HG03066 (cell line): ENCODE measurements around the gene SMIM5.

Source experiments
- ATAC-seq: cut with Tn5 transposase; IDR thresholded peaks from one replicate; pipeline ENCODE4 v1.9.1; 2021; ENCODE audit warnings: low read depth; ENCODE audit not compliant: unreplicated experiment

The SMIM5 gene

DNA sequence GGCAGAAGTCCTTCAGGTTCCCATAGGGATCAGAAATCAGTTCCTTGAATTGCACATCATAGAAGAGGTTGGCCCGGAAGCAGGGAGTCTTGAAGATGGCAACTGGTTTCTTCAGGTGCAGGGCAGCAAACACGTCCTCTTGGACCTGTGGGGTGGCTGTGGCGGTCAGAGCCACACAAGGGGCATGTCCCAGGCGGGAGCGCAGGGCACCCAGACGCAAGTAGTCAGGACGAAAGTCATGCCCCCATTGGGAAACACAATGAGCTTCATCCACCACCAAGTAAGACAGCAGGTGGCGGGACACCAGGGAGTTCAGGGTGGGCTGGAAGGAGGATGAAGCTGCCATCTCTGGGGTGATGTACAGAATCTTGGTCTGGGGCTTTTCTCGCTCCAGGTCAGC is 29.3 kb downstream of the SMIM5 start:
- ATAC-seq, result no peak

DNA sequence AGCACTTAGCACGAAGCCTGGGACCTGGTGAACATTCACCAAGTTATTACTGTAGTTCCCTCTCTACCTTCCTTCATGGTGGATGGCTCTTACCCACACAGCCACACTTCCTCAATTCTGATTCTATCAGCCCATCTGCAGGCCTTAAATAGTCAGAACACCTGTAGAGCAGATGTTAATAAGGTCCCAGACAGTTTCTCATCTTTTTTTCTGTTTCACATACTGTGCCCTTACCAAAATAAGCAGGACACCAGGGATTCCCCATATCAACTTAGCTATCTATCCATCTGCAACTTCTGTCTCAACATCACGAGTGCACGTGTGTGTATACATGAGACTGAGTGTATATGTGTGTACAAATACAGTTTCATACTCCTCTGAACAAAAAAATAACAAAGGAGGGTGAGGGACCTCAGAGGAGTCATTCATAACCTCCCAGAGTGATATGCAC is 30.9 kb downstream of the SMIM5 start:
- ATAC-seq, result peak; percentile 62

DNA sequence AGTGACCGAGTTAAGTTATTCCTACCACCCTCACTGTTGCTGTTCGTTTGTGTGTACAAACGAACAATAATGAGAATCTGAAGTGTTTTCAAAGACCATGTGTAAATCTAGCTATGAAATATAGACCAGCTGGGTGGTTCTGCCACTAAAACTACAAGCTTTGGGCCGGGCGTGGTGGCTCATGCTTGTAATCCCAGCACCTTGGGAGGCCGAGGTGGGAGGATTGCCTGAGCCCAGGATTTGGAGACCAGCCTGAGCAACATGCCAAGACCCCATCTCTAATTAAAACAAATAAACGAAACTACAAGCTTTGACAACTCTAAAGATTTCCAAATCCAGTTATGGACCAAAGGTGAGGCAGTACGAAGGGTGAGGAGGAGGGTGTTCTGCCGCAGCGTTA is 32.7 kb downstream of the SMIM5 start:
- ATAC-seq, result no peak

DNA sequence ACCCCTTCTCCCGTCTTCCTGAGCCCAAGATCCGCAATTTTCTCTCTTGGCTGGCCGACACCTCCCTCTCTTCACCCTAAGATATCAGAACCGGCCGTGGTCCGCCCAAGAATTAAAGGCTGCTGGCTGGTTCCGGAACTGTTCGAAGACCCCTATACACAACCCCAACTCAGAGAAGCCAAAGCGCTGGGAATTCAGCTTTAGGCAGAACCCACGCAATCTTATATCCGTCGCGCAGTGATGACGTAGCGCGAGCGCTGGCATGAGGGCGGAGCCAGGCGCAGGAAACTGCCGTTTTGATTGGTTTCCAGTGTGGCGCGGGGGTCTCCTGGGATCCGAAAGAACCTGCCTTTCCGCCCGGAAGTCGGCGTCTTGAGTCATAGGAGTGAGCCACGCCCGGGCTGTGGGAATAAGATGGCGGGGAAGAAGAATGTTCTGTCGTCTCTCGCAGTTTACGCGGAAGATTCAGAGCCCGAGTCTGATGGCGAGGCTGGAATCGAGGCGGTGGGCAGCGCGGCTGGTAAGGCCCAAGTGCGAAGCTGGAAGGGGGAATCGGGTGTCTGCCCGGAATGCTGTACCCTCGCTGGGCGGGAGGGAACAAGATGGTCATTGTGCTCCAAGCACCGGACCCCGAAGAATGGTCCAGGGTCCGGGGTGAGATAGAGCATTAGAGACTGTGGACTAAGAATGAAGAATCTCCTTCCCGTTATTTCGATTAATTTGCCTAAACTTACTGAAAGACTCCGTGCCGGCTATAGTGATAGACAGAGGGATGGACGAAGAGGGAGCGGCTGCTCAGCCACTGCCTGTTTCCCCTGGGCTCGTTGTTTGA is 33.9 kb downstream of the SMIM5 start, which contains the start of the genes RECQL5 and SAP30BP:
TSS of gene RECQL5 (minus strand) at position 196 of the 832 bp plus-strand sequence. CDS start 597 bp downstream, outside the sequence.
TSS of gene SAP30BP (plus strand) at position 380 of the 832 bp plus-strand sequence. CDS start at position 415, 35 bp downstream.
- peak; percentile 69 for ATAC-seq

DNA sequence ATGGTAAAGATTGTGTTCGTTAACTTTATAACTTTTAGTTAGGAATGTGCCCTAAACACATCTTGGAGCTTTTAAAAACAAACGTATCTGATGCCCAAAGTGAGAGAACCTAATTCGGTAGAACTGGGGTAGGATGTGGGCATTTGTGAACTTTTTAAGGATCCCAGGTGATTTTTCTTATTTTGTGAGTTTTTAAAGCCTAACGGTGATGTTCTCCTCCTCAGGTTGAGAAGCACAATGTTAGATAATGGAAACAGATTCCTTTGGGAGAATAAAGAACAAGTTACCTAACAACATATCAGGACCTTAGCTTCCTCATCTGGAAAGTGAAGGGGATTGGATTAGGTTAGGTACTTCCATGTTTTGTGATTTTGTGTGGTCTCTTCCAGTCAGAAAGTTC is 34.6 kb downstream of the SMIM5 start:
- no peak for ATAC-seq

DNA sequence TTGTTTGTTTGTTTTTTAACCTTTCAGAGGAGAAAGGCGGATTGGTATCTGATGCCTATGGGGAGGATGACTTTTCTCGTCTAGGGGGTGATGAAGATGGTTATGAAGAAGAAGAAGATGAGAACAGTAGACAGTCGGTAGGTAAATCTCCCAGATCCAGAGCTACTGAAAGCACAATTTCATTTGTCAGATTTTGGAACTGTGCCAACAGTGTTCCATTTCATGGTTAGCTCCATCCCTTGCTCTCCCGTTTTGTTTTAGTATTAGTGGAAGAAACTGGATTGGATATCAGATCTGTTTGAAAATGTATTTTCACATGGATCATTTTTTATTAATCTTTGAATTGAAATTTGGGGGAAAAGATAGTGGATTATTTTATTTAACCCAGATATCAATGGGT is 35.3 kb downstream of the SMIM5 start:
- no peak for ATAC-seq

DNA sequence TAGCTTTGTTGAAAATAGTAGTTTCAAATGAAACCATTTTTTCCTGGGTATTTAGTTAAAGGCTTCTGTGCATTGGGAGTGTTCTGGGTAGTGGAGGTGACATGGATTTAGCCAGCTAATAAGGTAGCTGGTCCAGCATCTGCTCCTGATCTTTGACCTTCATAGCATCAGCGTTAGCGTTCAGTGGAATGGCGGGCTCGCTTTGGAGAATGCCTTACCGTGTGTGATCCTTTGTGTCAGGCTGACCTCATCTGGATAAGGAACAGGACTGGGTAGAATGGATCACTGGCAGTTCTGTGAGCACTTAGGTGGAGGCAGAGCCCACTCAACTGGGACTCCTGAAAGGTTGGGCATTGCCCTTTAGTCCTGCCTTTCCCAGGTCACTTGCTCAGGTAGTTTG is 37.6 kb downstream of the SMIM5 start:
- no peak for ATAC-seq

DNA sequence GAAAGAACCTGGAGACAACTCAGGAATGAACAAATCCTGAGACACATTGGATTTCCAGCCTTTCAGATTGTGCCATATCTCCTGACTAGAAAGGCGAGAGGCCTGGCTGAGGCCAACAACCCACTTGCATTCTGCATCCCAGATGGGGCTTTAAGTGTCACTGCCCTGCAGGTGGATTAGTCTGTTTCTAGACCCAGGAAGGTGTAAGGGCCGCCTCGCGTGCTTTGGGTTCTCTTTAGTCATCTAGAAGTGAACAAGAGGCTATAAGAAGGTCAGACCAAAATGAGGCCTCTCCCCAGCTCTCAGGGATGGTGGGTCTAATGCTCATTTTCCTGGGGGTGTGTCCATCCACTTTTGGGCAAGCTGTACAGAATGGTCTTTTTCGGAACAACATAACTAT is 38.8 kb downstream of the SMIM5 start:
- ATAC-seq, result no peak

DNA sequence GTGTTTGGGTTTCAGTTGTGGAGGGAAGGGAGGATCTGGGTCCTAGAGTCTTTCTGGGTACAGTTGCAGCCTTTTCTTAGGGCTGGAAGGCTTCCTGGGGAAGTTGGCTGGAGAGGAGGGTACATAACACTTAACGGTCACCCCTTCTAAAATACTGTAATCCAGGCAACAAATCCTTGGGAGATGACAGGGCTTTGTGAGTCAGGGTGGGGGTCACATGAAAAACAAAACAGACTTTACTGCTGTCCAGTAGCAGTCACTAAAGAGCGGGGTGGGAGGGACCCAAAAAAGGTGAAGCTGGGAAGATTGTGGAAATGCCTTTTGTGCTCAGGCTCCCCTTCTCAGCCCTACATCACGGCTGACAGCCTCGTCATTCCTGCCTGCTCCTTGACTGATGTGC is 40.3 kb downstream of the SMIM5 start:
- ATAC-seq, result no peak

DNA sequence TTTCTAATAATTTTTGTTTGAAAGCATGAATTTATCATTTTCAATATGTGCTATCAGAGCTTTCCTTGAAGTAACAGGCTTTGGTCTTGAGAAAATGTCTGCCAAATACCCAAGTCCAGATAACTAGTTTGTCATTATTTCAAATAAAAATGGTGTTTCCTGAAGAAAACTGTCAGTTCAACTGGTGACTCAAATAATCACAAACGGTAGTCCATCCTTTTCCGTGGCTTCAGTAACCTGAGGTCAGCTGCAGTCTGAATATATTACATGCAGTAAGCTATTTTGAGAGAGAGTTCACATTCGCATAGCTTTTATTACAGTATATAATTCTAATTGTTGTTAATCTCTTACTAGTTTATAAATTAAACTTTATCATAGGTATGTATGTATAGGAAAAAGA is 43.2 kb downstream of the SMIM5 start:
- ATAC-seq, result no peak

DNA sequence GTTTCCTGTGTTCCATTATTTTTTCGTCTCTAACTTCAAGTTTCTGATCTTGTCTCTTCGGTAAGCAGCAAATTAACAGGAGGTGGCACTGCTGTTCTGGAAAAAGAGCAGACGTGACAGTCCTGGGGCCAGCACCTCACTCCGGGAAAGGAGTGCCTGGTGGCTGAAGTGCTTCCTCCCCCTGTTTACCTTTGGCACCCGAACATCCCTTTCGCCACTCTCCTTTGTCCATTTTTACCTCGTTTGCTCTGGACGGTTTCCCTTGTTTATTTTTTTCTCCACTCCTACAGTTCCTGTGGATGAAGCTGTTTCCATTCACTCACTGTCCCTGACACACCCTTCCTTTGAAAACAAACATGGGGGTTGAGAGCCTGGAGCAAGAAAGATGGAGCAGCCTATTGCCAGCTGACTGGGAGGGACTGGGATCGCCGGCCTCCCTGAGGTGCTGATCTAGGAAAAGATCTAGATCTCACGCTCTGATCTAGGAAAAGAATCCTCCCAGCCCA is 46.5 kb downstream of the SMIM5 start:
- ATAC-seq, result no peak

DNA sequence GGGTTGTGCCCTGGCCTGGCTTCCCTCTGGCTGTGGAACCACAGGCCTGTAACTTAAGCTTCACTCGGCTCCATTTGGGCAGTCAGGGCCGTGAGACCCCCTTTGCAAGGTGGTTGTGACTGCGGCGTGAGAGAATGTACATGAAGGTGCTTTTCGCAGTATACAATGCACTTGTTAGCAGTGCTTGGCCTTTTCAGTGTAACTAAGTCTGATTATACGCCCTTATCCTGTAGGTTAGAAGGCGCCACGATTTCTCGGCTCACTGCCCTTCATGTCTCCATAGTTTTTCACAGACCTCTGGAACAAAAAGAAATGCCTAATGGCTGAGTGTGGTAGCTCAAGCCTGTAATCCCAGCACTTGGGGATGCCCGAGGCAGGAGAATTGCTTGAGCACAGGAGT is 47.2 kb downstream of the SMIM5 start:
- no peak for ATAC-seq

DNA sequence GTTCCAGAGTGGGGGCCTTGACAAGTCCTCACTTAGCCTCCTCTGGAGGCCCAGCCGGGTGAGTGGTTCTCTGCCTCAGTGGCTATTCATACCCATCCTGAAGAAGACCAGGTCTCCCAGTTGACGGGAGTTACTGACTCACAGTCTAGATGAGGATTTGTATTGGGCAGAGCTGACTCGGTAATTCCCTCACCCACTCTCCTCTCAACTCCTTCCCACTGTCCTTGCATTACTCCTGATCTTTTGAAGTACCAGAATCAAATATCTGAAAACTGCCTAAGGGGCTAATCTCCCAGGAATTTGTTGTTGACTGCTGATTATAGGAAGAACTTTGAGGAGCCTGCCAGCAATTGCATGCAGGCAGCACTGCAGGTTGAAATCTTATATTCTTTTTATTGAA is 48.1 kb downstream of the SMIM5 start:
- ATAC-seq, result no peak

DNA sequence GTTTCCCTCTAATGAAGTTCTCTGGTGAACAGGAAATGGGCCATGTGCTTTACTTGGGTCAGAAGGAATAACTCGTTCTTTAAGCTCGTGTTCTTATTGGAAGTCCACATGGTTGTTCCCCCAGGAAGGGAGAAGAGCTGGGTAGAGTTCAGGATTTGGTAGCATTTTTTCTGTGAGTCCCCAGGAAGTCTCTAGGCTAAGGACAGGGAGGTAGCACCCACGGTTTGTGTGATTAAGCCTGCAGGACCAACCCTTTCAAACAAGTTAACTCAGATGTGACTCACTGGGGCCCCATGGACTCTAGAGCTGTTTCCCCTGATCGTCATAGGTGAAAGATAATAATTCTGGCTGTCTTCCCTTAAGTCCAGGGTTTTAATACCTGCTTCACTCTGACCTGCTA is 50.3 kb downstream of the SMIM5 start:
- no peak for ATAC-seq

DNA sequence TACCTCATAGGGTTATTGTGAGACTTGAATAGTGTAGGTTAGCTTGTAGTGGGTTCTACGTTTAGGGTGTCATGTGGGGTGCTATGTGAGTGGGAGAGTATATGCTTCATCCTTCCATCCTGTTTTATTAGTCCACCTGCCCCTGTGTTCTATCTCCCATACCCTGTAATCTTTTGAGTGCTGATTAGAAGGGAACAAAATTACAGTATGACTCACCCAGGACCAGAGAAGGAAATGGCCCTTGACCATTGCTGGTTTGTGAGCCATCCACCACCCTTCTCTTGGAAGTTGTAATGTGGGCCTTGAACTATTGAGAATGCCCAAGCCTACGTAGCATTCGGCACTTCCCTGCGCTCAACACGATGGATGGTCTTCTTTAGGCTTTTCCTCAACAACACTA is 51.0 kb downstream of the SMIM5 start:
- no peak for ATAC-seq

DNA sequence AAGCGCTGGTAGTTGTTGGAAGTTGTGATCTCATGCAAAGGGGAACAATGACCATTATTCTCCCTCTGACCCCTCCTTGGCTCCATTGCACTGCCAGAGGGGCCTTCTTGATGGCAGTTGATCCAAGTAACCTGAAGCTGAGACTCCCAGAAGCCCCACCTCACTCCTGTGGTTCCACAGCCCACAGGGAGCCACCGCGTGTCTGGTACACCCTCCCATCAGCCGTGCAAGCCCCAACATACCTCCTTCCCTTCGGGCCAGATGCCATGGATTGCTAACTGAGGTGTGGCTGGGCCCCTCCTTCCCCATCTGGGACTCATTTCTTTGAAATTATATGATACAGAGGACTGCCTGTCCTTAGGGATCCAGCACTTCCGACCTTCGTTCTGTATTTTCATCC is 51.7 kb downstream of the SMIM5 start:
- no peak for ATAC-seq

DNA sequence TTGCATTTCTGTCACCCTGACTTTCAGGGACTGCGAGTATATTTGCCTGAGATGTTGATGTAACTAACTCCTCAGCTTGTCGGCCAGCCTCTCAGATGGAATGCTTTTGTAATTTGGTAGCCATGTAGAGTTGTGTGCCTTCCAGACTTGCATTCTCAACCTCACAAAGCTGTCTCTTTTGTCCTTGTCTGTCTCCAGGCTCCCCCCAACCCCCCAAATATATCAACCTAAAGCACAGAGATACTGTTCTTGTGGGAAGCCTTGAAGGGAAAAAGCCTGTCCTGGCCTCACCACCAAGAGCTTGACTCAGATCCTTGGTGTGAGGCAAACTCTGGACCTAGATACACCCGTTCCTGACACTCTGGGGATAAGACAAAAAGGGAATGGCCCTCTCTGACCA is 52.3 kb downstream of the SMIM5 start:
- no peak for ATAC-seq

DNA sequence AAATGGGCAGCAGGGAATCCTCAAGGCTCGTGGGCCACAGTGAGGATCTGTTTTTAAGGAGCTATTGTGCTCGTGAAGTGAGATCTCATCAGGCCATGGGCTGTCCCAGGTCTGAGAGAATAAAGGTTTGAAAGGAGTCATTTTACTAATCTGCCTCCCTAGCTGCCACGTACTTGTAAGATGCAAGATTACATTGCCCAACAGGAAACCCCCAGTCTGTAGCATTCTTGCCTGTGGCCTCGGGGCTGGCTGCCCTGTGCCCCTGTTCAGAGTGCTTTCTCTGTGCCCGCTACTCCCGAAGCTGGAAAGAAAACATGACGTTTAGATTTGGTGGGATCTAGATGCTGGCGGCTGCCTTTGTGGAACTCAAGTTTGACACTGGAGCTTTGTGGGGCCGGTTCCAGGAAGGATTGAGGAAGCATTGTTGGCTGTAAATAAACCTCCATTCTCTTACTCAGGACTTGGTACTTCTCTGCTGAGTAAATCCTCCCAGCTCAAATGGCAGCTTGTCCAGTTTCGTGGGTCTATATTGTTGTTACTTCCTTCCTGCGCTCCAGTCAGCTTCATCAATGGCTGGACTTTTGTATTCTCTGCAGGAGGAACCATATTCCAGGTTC is 55.1 kb downstream of the SMIM5 start:
- ATAC-seq, result no peak

DNA sequence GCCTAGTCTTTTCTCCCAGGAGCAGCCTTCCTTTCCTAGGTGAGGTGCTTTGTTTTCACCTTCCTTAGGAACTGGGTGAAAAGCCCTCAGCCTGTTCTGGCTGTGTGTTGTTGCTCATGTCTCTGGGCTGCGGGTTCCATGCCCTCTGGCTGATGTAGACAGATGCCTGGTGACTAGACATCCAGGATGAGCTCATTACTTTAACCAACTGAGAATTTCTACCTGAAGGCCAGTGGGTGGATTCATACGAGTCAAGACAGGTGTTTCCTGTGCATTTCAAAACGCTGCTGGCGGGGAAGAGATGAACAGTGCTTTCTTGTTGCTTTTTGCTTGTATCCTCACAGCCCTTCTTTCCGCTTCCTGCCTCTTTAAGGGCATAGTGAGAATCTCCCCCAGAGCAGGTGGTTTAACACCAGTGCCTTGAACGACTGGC is 56.2 kb downstream of the SMIM5 start:
- no peak for ATAC-seq
